Naive thymus-derived CD4-positive, alpha-beta T cell (primary cell): ENCODE results near the gene GOSR2. TPM values are rescaled to one million over a fixed set of nuclear protein-coding genes. Genes with fewer than 3 reads are reported as not detected.

Source experiments
- ATAC-seq: fragments of 150-1000 bp; cut with Tn5 transposase; 2 replicates; pipeline ENCODE4 v1.10.0; 2021; ENCODE audit warnings: mild to moderate bottlenecking, moderate library complexity
- CTCF ChIA-PET: fragments of 350-600 bp; sonication (Branson Sonifier 250); formaldehyde crosslinking; loops from one replicate; lab custom pipeline; 2021; ENCODE audit warnings: antibody characterized with exemption; lab: Charles Lee
- POLR2A ChIA-PET: fragments of 350-600 bp; sonication (Branson Sonifier 250); formaldehyde crosslinking; loops from one replicate; lab custom pipeline; 2021; ENCODE audit warnings: antibody characterized with exemption, inconsistent platforms; lab: Charles Lee
- DNase-seq, 9 donors: peaks; one replicate each; pipeline versions ENCODE4 v3.0.0 to v3.0.0-alpha.2; 2020 to 2022; ENCODE audit warnings: mixed read lengths in 1 of 9
- H3K27ac ChIP-seq: one replicate; pipeline ENCODE4 v1.7.0; 2013; ENCODE audit warnings: mild to moderate bottlenecking, low read depth, low read length, moderate library complexity
- H3K27me3 ChIP-seq, 2 donors: one replicate each; pipeline ENCODE4 v1.7.0; 2013; ENCODE audit warnings: low read length in 2 of 2, mild to moderate bottlenecking in 2 of 2, moderate library complexity in 2 of 2; ENCODE audit not compliant: control insufficient read depth in 2 of 2, insufficient read depth in 2 of 2
- H3K36me3 ChIP-seq, 3 experiments: 1 replicate in 2 of 3; 2 replicates in 1 of 3; pipeline ENCODE4 v1.7.0; 2013; ENCODE audit warnings: low read length in 3 of 3, mild to moderate bottlenecking in 3 of 3, moderate library complexity in 1 of 3; ENCODE audit not compliant: insufficient read depth in 3 of 3, control insufficient read depth in 2 of 3
- H3K4me1 ChIP-seq, 2 donors: one replicate each; pipeline ENCODE4 v1.7.0; 2013; ENCODE audit warnings: low read length in 2 of 2, mild to moderate bottlenecking in 2 of 2, moderate library complexity in 1 of 2; ENCODE audit not compliant: control insufficient read depth in 2 of 2, insufficient read depth in 2 of 2
- H3K4me3 ChIP-seq: 2 replicates; pipeline ENCODE4 v1.7.0; 2013; ENCODE audit warnings: mild to moderate bottlenecking, low read length
- H3K9me3 ChIP-seq, 3 experiments: 1 replicate in 2 of 3; 2 replicates in 1 of 3; pipeline ENCODE4 v1.7.0; 2013; ENCODE audit warnings: low read length in 3 of 3; ENCODE audit not compliant: control insufficient read depth in 2 of 3
- H3K27ac Mint-ChIP-seq, 9 donors: one replicate each; pipeline ENCODE4 v1.8.0; 2020 to 2022; ENCODE audit warnings: mixed read lengths in 9 of 9, mild to moderate bottlenecking in 8 of 9, moderate library complexity in 5 of 9, inconsistent platforms in 2 of 9
- H3K27me3 Mint-ChIP-seq, 5 donors: one replicate each; pipeline ENCODE4 v1.8.0; 2021 to 2022; ENCODE audit warnings: mixed read lengths in 5 of 5, mild to moderate bottlenecking in 1 of 5
- H3K36me3 Mint-ChIP-seq, 5 donors: one replicate each; pipeline ENCODE4 v1.8.0; 2020 to 2022; ENCODE audit warnings: mixed read lengths in 5 of 5, mild to moderate bottlenecking in 3 of 5, inconsistent platforms in 1 of 5
- H3K4me1 Mint-ChIP-seq, 7 donors: one replicate each; pipeline ENCODE4 v1.8.0; 2020 to 2022; ENCODE audit warnings: mixed read lengths in 7 of 7, mild to moderate bottlenecking in 3 of 7, inconsistent platforms in 1 of 7
- H3K4me3 Mint-ChIP-seq, 10 donors: one replicate each; pipeline ENCODE4 v1.8.0; 2020 to 2022; ENCODE audit warnings: mild to moderate bottlenecking in 10 of 10, mixed read lengths in 10 of 10, moderate library complexity in 6 of 10, inconsistent platforms in 2 of 10
- H3K9me3 Mint-ChIP-seq, 11 donors: one replicate each; pipeline ENCODE4 v1.8.0; 2020 to 2022; ENCODE audit warnings: mixed read lengths in 11 of 11, mild to moderate bottlenecking in 4 of 11, inconsistent platforms in 1 of 11, moderate library complexity in 1 of 11
- intact Hi-C, 2 donors: fragments of 100-400 bp; cut with micrococcal nuclease; formaldehyde crosslinking; loops; one replicate each; pipeline ENCODE4 v1.15.1; 2023
- polyA plus RNA-seq, 2 donors: library from polyadenylated mRNA; unstranded; fragments of 300-500 nt; fragmentation: Illumina TruSeq; gene quantifications; one replicate each; pipeline ENCODE4 v1.2.3, GENCODE V29; 2021
- total RNA-seq, 6 experiments: library from RNA in 5 of 6; stranded (reverse) in 5 of 6; gene quantifications; 1 replicate in 5 of 6; 2 replicates in 1 of 6; pipeline ENCODE4 v1.2.3 and lab custom pipeline; 2021 to 2026

The GOSR2 gene
- total and polyA plus RNA-seq, 7 experiments from 2014 or later = 44.5 to 95.5 (median 70.2) TPM

DNA sequence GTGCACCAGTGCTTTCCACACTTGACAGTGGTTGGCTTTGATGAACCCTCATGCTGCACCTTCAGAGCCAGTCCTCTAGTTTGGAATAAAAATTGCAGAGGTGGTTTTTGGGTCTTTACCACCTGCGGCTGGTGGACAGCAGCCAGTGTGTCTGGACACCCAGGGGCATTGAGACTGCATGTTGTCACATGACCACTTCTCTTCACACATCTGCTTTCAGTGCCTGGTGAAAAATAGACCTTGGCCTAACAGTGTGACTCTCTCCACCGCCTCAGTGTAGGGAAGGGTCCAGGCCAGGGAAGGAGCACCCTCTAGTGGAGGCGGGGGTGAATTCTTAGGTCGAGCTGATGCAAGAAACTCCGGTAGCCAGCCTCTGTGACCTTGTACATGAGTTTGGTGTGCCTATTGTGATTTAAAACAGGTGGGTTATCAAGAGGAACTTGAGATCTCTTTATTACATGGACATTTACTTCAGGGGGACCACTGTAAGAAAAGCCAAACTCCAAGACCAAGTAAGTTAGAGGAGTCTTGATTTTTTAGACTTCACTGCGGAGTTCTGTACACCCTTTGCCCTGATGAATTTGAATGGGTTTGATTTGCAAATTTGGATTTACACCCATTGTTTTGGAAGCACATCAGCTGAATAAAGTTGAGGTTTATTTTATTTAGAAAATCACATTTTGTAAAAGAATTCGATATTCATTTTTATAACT, 17.9 kb downstream of the GOSR2 start:
- H3K27ac ChIP-seq = no peak overlapping the region
- H3K27me3 ChIP-seq = no peaks in the 10 kb centered on the region
- DNase-seq = peak; percentile 31 to 69 (median 62)
- H3K4me1 ChIP-seq = peaks cover 0 to 10% of the 10 kb centered on the region in 2 donors
- Mint-ChIP-seq H3K4me3 (no peak overlapping the region), H3K36me3 (peaks cover 3 to 23% (median 4%) of the 10 kb centered on the region in 5 donors), H3K27ac (peak overlapping the region in 6 of 9 donors; percentile 13 to 70 (median 46)), H3K9me3 (peaks cover 0 to 2% (median 0%) of the 10 kb centered on the region in 11 donors), H3K4me1 (peaks cover 15 to 34% (median 23%) of the 10 kb centered on the region in 7 donors), H3K27me3 (no peaks in the 10 kb centered on the region)
- H3K4me3 ChIP-seq = no peak overlapping the region
- intact Hi-C loops = loop anchor here (1.0 to 5.0 kb wide), 5 partner anchors 16 to 676 kb away; no protein-coding TSS in a partner anchor
- ChIA-PET CTCF (interaction anchor here (0.6 to 2.7 kb wide), 5 partner anchors 10 to 372 kb away, joined by 3 to 14 read pairs (median 3); no protein-coding TSS in a partner anchor), POLR2A (no interaction called here)
- H3K9me3 ChIP-seq = no peaks in the 10 kb centered on the region
- ATAC-seq = peak; percentile 89
- H3K36me3 ChIP-seq = peaks cover 5 to 48% (median 7%) of the 10 kb centered on the region in 3 experiments

- peaks cover 0 to 31% (median 2%) of the 10 kb centered on the region in 3 experiments for H3K36me3 ChIP-seq
- Mint-ChIP-seq H3K4me3 (no peak overlapping the region), H3K4me1 (peaks cover 15 to 34% (median 23%) of the 10 kb centered on the region in 7 donors), H3K27ac (peak overlapping the region in 6 of 9 donors; percentile 20 to 81 (median 71)), H3K27me3 (no peaks in the 10 kb centered on the region), H3K9me3 (peaks cover 0 to 2% (median 0%) of the 10 kb centered on the region in 11 donors), H3K36me3 (peaks cover 0 to 15% (median 4%) of the 10 kb centered on the region in 5 donors)
- peaks cover 0 to 10% of the 10 kb centered on the region in 2 donors for H3K4me1 ChIP-seq
- DNase-seq (peak in 7 of 9 donors; percentile 21 to 50 (median 30)), ATAC-seq (peak; percentile 68)
- no peak overlapping the region for H3K27ac ChIP-seq
- intact Hi-C loops = loop anchor here (1.0 to 5.0 kb wide), 4 partner anchors 58 to 675 kb away; no protein-coding TSS in a partner anchor
- H3K9me3 ChIP-seq = no peaks in the 10 kb centered on the region
- CTCF ChIA-PET = interaction anchor here (1.1 to 2.7 kb wide), 7 partner anchors 9 to 673 kb away, joined by 3 to 14 read pairs (median 4); no protein-coding TSS in a partner anchor
- no peaks in the 10 kb centered on the region for H3K27me3 ChIP-seq
- POLR2A ChIA-PET = no interaction called here
- H3K4me3 ChIP-seq = no peak overlapping the region
These were observed 19.7 kb downstream of the GOSR2 start for GRCh38 chr17:46942441-46943217.

- ChIA-PET CTCF (interaction anchor here (1.1 to 2.7 kb wide), 3 partner anchors 8 to 374 kb away, joined by 3 to 14 read pairs (median 6); no protein-coding TSS in a partner anchor), POLR2A (no interaction called here)
- peaks cover 0 to 10% of the 10 kb centered on the region in 2 donors for H3K4me1 ChIP-seq
- Mint-ChIP-seq H3K36me3 (peaks cover 0 to 15% (median 4%) of the 10 kb centered on the region in 5 donors), H3K27me3 (no peaks in the 10 kb centered on the region), H3K9me3 (peaks cover 0 to 2% (median 0%) of the 10 kb centered on the region in 11 donors), H3K27ac (peak overlapping the region in 6 of 9 donors; percentile 63 to 92 (median 75)), H3K4me1 (peaks cover 15 to 34% (median 23%) of the 10 kb centered on the region in 7 donors), H3K4me3 (peak overlapping the region in 8 of 10 donors; percentile 19 to 74 (median 62))
- no peaks in the 10 kb centered on the region for H3K9me3 ChIP-seq
- H3K27ac ChIP-seq = no peak overlapping the region
- intact Hi-C loops = loop anchor here (2.0 to 5.0 kb wide), 3 partner anchors 58 to 674 kb away; no protein-coding TSS in a partner anchor
- DNase-seq (no peak), ATAC-seq (no peak)
- H3K36me3 ChIP-seq = peaks cover 0 to 27% (median 0%) of the 10 kb centered on the region in 3 experiments
- H3K4me3 ChIP-seq = no peak overlapping the region
- H3K27me3 ChIP-seq = no peaks in the 10 kb centered on the region
These were observed 20.2 kb downstream of the GOSR2 start for GRCh38 chr17:46943218-46943500.

- Mint-ChIP-seq H3K27ac (peak overlapping the region; percentile 13 to 92 (median 69)), H3K27me3 (no peaks in the 10 kb centered on the region), H3K4me1 (peaks cover 15 to 34% (median 23%) of the 10 kb centered on the region in 7 donors), H3K9me3 (peaks cover 0 to 2% (median 0%) of the 10 kb centered on the region in 11 donors), H3K36me3 (peaks cover 0 to 16% (median 3%) of the 10 kb centered on the region in 5 donors), H3K4me3 (peak overlapping the region in 8 of 10 donors; percentile 19 to 74 (median 62))
- no peak overlapping the region for H3K4me3 ChIP-seq
- H3K4me1 ChIP-seq = peaks cover 0 to 10% of the 10 kb centered on the region in 2 donors
- ATAC-seq (no peak), DNase-seq (peak in 3 of 9 donors; percentile 7 to 17 (median 10))
- ChIA-PET CTCF (interaction anchor here (0.8 to 1.4 kb wide), 3 partner anchors 9 to 373 kb away, joined by 3 to 4 read pairs (median 3); no protein-coding TSS in a partner anchor), POLR2A (interaction anchor here (1.1 kb wide), 1 partner anchor 381 kb away, joined by 3 read pairs; no protein-coding TSS in a partner anchor)
- intact Hi-C loops = loop anchor here (2.0 to 5.0 kb wide), 3 partner anchors 57 to 674 kb away; no protein-coding TSS in a partner anchor
- H3K36me3 ChIP-seq = peaks cover 0 to 25% (median 0%) of the 10 kb centered on the region in 3 experiments
- H3K27ac ChIP-seq = no peak overlapping the region
- H3K9me3 ChIP-seq = no peaks in the 10 kb centered on the region
- no peaks in the 10 kb centered on the region for H3K27me3 ChIP-seq
These were observed 20.8 kb downstream of the GOSR2 start for GRCh38 chr17:46943501-46944393.

DNA sequence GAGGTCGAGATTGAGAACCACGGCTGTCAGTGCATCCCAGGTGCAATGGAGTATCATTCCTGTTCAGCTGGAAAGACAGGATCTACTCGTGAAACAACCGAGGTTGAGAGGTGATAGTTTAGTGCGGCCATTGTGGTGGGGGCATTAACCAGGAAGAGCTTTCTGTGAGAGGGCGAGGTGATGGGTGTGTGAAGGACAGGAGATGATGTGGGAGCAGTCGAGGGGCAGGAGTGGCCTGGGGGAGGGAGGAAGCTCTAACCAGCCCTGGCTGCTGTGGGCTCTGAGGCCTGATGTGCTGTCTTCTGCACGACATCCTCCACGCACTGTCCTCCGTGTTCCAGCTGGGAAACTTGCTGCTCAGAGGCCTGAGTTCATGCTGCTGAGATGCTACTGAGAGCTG, 22.0 kb downstream of the GOSR2 start:
- ATAC-seq = no peak
- Mint-ChIP-seq H3K36me3 (peaks cover 0 to 20% (median 4%) of the 10 kb centered on the region in 5 donors), H3K9me3 (peaks cover 0 to 2% (median 0%) of the 10 kb centered on the region in 11 donors), H3K27ac (peak overlapping the region in 2 of 9 donors; percentile 40 to 81), H3K4me3 (peak overlapping the region in 1 of 10 donors; percentile 44), H3K27me3 (no peaks in the 10 kb centered on the region), H3K4me1 (peaks cover 15 to 34% (median 23%) of the 10 kb centered on the region in 7 donors)
- DNase-seq = no peak
- intact Hi-C loops = loop anchor here (5.0 kb wide), 2 partner anchors 372 to 672 kb away; no protein-coding TSS in a partner anchor
- Histone ChIP-seq H3K4me1 (peaks cover 0 to 10% of the 10 kb centered on the region in 2 donors), H3K27me3 (no peaks in the 10 kb centered on the region), H3K27ac (no peak overlapping the region), H3K36me3 (peaks cover 0 to 13% (median 0%) of the 10 kb centered on the region in 3 experiments), H3K4me3 (no peak overlapping the region), H3K9me3 (no peaks in the 10 kb centered on the region)
- ChIA-PET CTCF (interaction anchor here (0.6 to 1.4 kb wide), 3 partner anchors 8 to 216 kb away, joined by 3 to 4 read pairs (median 3); no protein-coding TSS in a partner anchor), POLR2A (no interaction called here)
